Right atrium auricular region (tissue), 2 donors: ENCODE measurements around the gene TBC1D5. TPM values are rescaled to one million over a fixed set of nuclear protein-coding genes. Genes with fewer than 3 reads are reported as not detected.
A peak's percentile ranks its signal among the peaks of the same experiment; 100 is the strongest.

ENCODE experiments used
- DNase-seq: peaks from one replicate; pipeline ENCODE4 v3.0.0-alpha.2; 2019; ENCODE audit warnings: low spot score
- H3K27ac ChIP-seq, 2 donors: fragments of 200-600 bp; sonication (generic); 1 replicate in 1 of 2; 2 replicates in 1 of 2; pipeline ENCODE4 v1.5.1; 2016 to 2019
- H3K27me3 ChIP-seq, 2 donors: fragments of 200-600 bp; sonication (generic); one replicate each; pipeline versions ENCODE4 v1.5.1 to v1.6.0; 2017 to 2019
- H3K36me3 ChIP-seq: fragments of 200-600 bp; sonication (generic); one replicate; pipeline ENCODE4 v1.5.1; 2016
- H3K4me1 ChIP-seq, 2 donors: fragments of 200-600 bp; sonication (generic); one replicate each; pipeline versions ENCODE4 v1.5.1 to v1.6.0; 2017 to 2019
- H3K4me3 ChIP-seq, 2 donors: fragments of 200-600 bp; sonication (generic); 1 replicate in 1 of 2; 2 replicates in 1 of 2; pipeline ENCODE4 v1.5.1; 2017 to 2019; ENCODE audit warnings: mild to moderate bottlenecking in 1 of 2, moderate library complexity in 1 of 2
- H3K9me3 ChIP-seq, 2 donors: fragments of 200-600 bp; sonication (generic); one replicate each; pipeline ENCODE4 v1.5.1; 2019
- total RNA-seq, 2 donors: library from RNA; depleted of rRNA; stranded (reverse); fragments of >200 nt; gene quantifications; one replicate each; pipeline ENCODE4 v1.1.0, GENCODE V29; 2016
- TF ChIP-seq, protein P1 (sequence below), 2 donors: fragments of 200-600 bp; sonication (generic); IDR thresholded peaks; one replicate each; pipeline ENCODE4 v1.5.1; 2019; ENCODE audit warnings: antibody characterized with exemption in 2 of 2

The TBC1D5 gene
- total RNA-seq, 2 donors from 2014 or later, result 35.2 to 40.2 TPM

DNA sequence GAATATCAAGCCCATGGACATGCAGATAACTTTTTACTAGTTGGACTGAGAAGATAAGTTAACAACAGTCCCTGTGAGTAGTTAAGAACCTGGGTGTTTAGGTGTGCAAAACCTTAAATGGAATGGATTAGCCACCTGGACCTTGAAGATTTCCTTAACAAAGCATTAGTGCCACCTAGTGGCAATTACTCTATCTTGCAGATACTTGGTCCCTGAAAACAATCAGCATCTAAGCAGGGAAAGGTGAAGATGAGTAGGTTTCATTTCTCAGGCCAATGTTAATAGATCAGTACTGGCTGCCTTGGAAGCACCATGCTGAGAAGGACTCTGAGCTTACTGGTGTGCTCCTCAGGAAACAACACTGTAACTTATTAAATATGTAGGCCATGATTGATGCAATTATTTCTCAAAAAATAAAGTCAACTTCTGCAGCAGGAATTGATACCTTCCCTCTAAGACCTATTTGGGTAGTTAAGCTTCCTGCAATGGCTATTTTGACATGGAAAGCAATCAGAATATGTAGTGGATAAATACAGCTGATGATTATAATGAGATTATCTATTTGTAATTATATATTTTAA is 329.4 kb downstream of the TBC1D5 start:
- DNase-seq, result no peak
- H3K4me3 ChIP-seq, result no peak overlapping the region

DNA sequence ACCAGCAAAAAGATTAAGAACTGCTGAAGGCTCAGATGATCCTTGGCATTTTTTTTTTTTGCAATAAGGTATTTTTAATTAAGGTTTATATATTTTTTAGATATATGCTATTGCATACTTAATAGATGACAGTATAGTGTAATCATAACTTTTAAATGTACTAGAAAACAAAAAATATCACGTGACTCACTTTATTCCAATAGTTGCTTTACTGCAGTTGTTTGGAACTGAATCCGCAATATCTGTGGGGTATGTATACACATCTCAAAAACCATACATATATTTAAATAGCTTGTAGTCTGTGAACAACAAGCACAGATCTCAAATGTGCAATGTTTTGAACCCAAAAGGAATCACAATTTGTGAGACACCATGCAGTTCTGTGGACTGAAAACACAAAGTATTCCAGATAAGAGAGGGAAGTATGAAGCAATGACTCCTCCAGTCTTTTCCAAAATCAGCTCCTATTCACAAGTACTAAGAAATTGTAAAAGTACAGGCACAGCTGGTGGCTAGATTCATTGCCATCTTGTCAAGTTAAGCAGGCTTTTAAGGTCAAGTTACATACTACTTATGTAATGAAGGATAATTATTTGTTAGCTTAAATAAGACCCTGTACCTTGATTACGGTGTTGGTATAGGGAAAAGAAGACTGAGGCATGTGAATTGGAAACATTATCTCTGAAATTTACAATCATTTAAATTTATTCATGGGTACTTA is 331.1 kb downstream of the TBC1D5 start:
- H3K4me3 ChIP-seq, result no peak overlapping the region
- TF ChIP-seq, protein P1, sequence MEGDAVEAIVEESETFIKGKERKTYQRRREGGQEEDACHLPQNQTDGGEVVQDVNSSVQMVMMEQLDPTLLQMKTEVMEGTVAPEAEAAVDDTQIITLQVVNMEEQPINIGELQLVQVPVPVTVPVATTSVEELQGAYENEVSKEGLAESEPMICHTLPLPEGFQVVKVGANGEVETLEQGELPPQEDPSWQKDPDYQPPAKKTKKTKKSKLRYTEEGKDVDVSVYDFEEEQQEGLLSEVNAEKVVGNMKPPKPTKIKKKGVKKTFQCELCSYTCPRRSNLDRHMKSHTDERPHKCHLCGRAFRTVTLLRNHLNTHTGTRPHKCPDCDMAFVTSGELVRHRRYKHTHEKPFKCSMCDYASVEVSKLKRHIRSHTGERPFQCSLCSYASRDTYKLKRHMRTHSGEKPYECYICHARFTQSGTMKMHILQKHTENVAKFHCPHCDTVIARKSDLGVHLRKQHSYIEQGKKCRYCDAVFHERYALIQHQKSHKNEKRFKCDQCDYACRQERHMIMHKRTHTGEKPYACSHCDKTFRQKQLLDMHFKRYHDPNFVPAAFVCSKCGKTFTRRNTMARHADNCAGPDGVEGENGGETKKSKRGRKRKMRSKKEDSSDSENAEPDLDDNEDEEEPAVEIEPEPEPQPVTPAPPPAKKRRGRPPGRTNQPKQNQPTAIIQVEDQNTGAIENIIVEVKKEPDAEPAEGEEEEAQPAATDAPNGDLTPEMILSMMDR (IDR thresholded peaks at IDR 0.05), result no peak
- no peaks in the 10 kb centered on the region for H3K9me3 ChIP-seq
- DNase-seq, result no peak
- no peaks in the 10 kb centered on the region for H3K27me3 ChIP-seq
- H3K4me1 ChIP-seq, result no peaks in the 10 kb centered on the region
- no peak overlapping the region for H3K27ac ChIP-seq
- H3K36me3 ChIP-seq, result no peaks in the 10 kb centered on the region

More for the DNA sequence above, 329.4 kb downstream of the TBC1D5 start:
- TF ChIP-seq, protein P1 (IDR thresholded peaks at IDR 0.05), result peak; percentile 63 to 82
- H3K9me3 ChIP-seq, result no peaks in the 10 kb centered on the region
- no peaks in the 10 kb centered on the region for H3K36me3 ChIP-seq
- H3K27ac ChIP-seq, result no peak overlapping the region
- no peaks in the 10 kb centered on the region for H3K27me3 ChIP-seq
- no peaks in the 10 kb centered on the region for H3K4me1 ChIP-seq

DNA sequence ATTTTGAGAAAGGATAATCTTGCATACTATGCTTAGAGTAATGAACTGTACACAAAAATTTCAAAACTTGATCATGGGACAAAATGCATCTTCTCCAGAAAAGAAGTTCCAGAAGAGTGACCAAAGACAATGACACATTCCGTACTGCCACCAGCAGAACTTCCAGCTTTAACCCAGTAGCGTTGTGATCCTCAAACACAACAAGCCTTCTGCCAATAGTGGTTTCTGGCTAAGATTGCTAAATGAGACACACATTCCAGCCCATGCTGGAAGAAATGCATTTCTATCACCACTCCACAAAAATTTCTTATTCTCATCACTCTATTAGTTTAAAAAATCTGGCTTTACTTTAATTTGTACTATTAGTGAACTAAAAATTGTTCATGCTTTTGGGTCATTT is 334.9 kb downstream of the TBC1D5 start:
- no peaks in the 10 kb centered on the region for H3K27me3 ChIP-seq
- no peaks in the 10 kb centered on the region for H3K9me3 ChIP-seq
- no peaks in the 10 kb centered on the region for H3K4me1 ChIP-seq
- TF ChIP-seq, protein P1 (IDR thresholded peaks at IDR 0.05), result no peak
- peaks cover 18% of the 10 kb centered on the region for H3K36me3 ChIP-seq
- DNase-seq, result no peak
- H3K27ac ChIP-seq, result no peak overlapping the region
- H3K4me3 ChIP-seq, result no peak overlapping the region

DNA sequence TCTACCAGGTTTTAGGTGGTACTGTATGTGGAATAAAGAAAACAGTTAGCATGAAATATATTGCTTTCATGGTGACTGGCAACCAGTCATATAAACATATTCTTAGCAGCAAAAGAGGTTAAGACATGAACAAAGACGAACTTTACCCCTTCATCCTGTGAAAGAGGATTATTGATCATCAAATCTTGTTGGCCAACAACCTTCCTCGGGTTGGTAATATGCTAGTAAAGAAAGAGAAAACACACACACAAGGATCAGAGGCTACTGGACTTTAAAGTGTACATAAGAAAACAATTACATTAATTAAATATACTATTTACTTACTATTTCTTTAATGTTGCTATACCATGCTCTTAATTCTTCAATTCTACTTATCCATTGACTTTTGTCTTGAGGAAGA is 337.9 kb downstream of the TBC1D5 start:
- DNase-seq, result no peak
- Histone ChIP-seq H3K9me3 (no peaks in the 10 kb centered on the region), H3K27ac (no peak overlapping the region), H3K27me3 (no peaks in the 10 kb centered on the region), H3K4me3 (no peak overlapping the region), H3K4me1 (no peaks in the 10 kb centered on the region), H3K36me3 (peaks cover 18% of the 10 kb centered on the region)
- TF ChIP-seq, protein P1 (IDR thresholded peaks at IDR 0.05), result no peak

DNA sequence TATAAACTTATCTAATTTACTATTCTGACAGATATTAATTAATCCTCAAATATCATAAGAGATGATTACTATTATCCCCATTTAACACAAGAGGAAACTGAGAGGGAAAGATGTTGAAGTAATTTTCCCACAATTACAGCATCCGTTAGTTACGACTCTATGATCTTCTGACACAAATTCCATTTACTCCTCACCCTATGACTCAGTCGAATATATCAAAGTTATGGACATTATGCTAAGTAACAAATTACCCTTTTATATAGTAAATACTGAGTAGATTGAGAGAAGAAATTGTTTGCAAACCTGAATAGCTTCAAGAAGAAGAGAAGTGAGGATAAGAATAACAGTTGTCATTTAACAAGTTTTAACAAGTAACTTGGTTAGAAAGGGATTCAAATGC is 340.0 kb downstream of the TBC1D5 start:
- DNase-seq, result no peak
- H3K27ac ChIP-seq, result no peak overlapping the region
- H3K36me3 ChIP-seq, result peaks cover 18% of the 10 kb centered on the region
- no peaks in the 10 kb centered on the region for H3K9me3 ChIP-seq
- no peak overlapping the region for H3K4me3 ChIP-seq
- H3K27me3 ChIP-seq, result no peaks in the 10 kb centered on the region
- H3K4me1 ChIP-seq, result no peaks in the 10 kb centered on the region
- TF ChIP-seq, protein P1 (IDR thresholded peaks at IDR 0.05), result no peak
